ENCODE measurements around the gene CASKIN1. TPM values are rescaled to one million over a fixed set of nuclear protein-coding genes. Genes with fewer than 3 reads are reported as not detected.
"Not testable (repeated sequence)": the region's sequence is repeated elsewhere in the genome, so short reads cannot be mapped to it uniquely, and the experiment has no call there.

The CASKIN1 gene
- total RNA-seq, 1 experiment from 2014 or later, result 6.6 TPM

GRCh38 chr16:2145843-2146242 is 50.6 kb downstream of the CASKIN1 start:
- ChIA-PET POLR2A (interaction anchor here (0.6 to 2.7 kb wide), 2 partner anchors 10 kb away, joined by 3 to 15 read pairs; partner anchors contain the start of genes PKD1 and TRAF7), CTCF (no interaction called here)
- Mint-ChIP-seq H3K36me3 (ENCODE audit: insufficient read depth, unreplicated experiment) (peaks cover 21% of the 10 kb centered on the region), H3K4me1 (ENCODE audit: low read depth, unreplicated experiment) (peaks cover 16% of the 10 kb centered on the region), H3K27me3 (ENCODE audit: insufficient read depth, unreplicated experiment) (no peaks in the 10 kb centered on the region), H3K4me3 (ENCODE audit: unreplicated experiment) (no peak overlapping the region), H3K27ac (ENCODE audit: unreplicated experiment) (no peak overlapping the region), H3K9me3 (ENCODE audit: unreplicated experiment) (no peaks in the 10 kb centered on the region)
- H3K27me3 ChIP-seq (replicated peaks; ENCODE audit: control insufficient read depth, insufficient read depth, low read length), result no peaks in the 10 kb centered on the region
- no peak for TF ChIP-seq CTCF (IDR thresholded peaks at IDR 0.05; ENCODE audit: insufficient read depth in 1 of 2, low read depth in 1 of 2, low read length in 1 of 2, severe bottlenecking in 1 of 2, unreplicated experiment in 1 of 2)
- no peak for DNase-seq
- peaks cover 12% of the 10 kb centered on the region; the same call in 1 of the 2 replicates for H3K4me1 ChIP-seq
- H3K36me3 ChIP-seq (ENCODE audit: control insufficient read depth, insufficient read depth, low read length), result no peaks in the 10 kb centered on the region
- no peaks in the 10 kb centered on the region for H3K9me3 ChIP-seq
- intact Hi-C loops (cut with micrococcal nuclease; ENCODE audit: unreplicated experiment), result no loop called here
- BruUV-seq (replicated peaks), result no TSS peak
- H3K4me3 ChIP-seq (ENCODE audit: low read depth, low read length), result no peak overlapping the region

- Mint-ChIP-seq H3K9me3 (ENCODE audit: unreplicated experiment) (no peaks in the 10 kb centered on the region), H3K27me3 (ENCODE audit: insufficient read depth, unreplicated experiment) (no peaks in the 10 kb centered on the region), H3K4me1 (ENCODE audit: low read depth, unreplicated experiment) (peaks cover 6% of the 10 kb centered on the region), H3K27ac (ENCODE audit: unreplicated experiment) (no peak overlapping the region), H3K4me3 (ENCODE audit: unreplicated experiment) (no peak overlapping the region), H3K36me3 (ENCODE audit: insufficient read depth, unreplicated experiment) (peaks cover 14% of the 10 kb centered on the region)
- ChIA-PET CTCF (no interaction called here), POLR2A (no interaction called here)
- intact Hi-C loops (cut with micrococcal nuclease; ENCODE audit: unreplicated experiment), result no loop called here
- H3K4me3 ChIP-seq (ENCODE audit: low read depth, low read length), result no peak overlapping the region
- peak in 1 of 2 experiments; percentile 26 for DNase-seq
- TF ChIP-seq CTCF (IDR thresholded peaks at IDR 0.05; ENCODE audit: insufficient read depth in 1 of 2, low read depth in 1 of 2, low read length in 1 of 2, severe bottlenecking in 1 of 2, unreplicated experiment in 1 of 2), result no peak
- no peaks in the 10 kb centered on the region for H3K36me3 ChIP-seq (ENCODE audit: control insufficient read depth, insufficient read depth, low read length)
- no TSS peak for BruUV-seq (replicated peaks)
- peaks cover 5% of the 10 kb centered on the region; the same call in 1 of the 2 replicates for H3K4me1 ChIP-seq
- H3K27me3 ChIP-seq (replicated peaks; ENCODE audit: control insufficient read depth, insufficient read depth, low read length), result no peaks in the 10 kb centered on the region
- no peaks in the 10 kb centered on the region for H3K9me3 ChIP-seq
Measured at GRCh38 chr16:2143878-2144485, 52.4 kb downstream of the CASKIN1 start.

- Mint-ChIP-seq H3K36me3 (ENCODE audit: insufficient read depth, unreplicated experiment) (peaks cover 14% of the 10 kb centered on the region), H3K4me1 (ENCODE audit: low read depth, unreplicated experiment) (peaks cover 6% of the 10 kb centered on the region), H3K27ac (ENCODE audit: unreplicated experiment) (no peak overlapping the region), H3K27me3 (ENCODE audit: insufficient read depth, unreplicated experiment) (no peaks in the 10 kb centered on the region), H3K4me3 (ENCODE audit: unreplicated experiment) (no peak overlapping the region), H3K9me3 (ENCODE audit: unreplicated experiment) (no peaks in the 10 kb centered on the region)
- POLR2A ChIA-PET, result interaction anchor here (0.6 kb wide), 1 partner anchor 12 kb away, joined by 8 read pairs; the partner anchor contains the start of gene TRAF7
- Histone ChIP-seq H3K9me3 (no peaks in the 10 kb centered on the region), H3K4me3 (ENCODE audit: low read depth, low read length) (no peak overlapping the region), H3K36me3 (ENCODE audit: control insufficient read depth, insufficient read depth, low read length) (no peaks in the 10 kb centered on the region), H3K4me1 (peaks cover 5% of the 10 kb centered on the region; the same call in 1 of the 2 replicates), H3K27me3 (replicated peaks; ENCODE audit: control insufficient read depth, insufficient read depth, low read length) (no peaks in the 10 kb centered on the region)
- DNase-seq, result peak in 1 of 2 experiments; percentile 34
- CTCF ChIA-PET, result no interaction called here
- TF ChIP-seq CTCF (IDR thresholded peaks at IDR 0.05; ENCODE audit: insufficient read depth in 1 of 2, low read depth in 1 of 2, low read length in 1 of 2, severe bottlenecking in 1 of 2, unreplicated experiment in 1 of 2), result no peak
- intact Hi-C loops (cut with micrococcal nuclease; ENCODE audit: unreplicated experiment), result no loop called here
- no TSS peak for BruUV-seq (replicated peaks)
Measured at GRCh38 chr16:2142942-2143877, 53.2 kb downstream of the CASKIN1 start.

GRCh38 chr16:2135770-2136490 is 60.5 kb downstream of the CASKIN1 start, which contains the start of gene PKD1:
Gene PKD1, minus strand, starts transcription at chr16:2135898. Its CDS starts 209 bp downstream, at chr16:2135689.
- H3K4me1 Mint-ChIP-seq (ENCODE audit: low read depth, unreplicated experiment), result not testable (repeated sequence)

More at GRCh38 chr16:2135770-2136490, 60.5 kb downstream of the CASKIN1 start, which contains the start of gene PKD1:
- Mint-ChIP-seq H3K4me3 (ENCODE audit: unreplicated experiment) (peak within 1 kb of the TSS; percentile 94), H3K27ac (ENCODE audit: unreplicated experiment) (peak within 1 kb of the TSS; percentile 73), H3K36me3 (ENCODE audit: insufficient read depth, unreplicated experiment) (peaks cover 14% of the 10 kb centered on the region)
- BruUV-seq (replicated peaks); H3K9me3 Mint-ChIP-seq (ENCODE audit: unreplicated experiment); H3K4me1 ChIP-seq; H3K27me3 Mint-ChIP-seq (ENCODE audit: insufficient read depth, unreplicated experiment); H3K27me3 ChIP-seq (replicated peaks; ENCODE audit: control insufficient read depth, insufficient read depth, low read length); H3K36me3 ChIP-seq (ENCODE audit: control insufficient read depth, insufficient read depth, low read length); intact Hi-C loops (cut with micrococcal nuclease; ENCODE audit: unreplicated experiment); H3K9me3 ChIP-seq: not testable (repeated sequence)
- peak; percentile 94 to 99 for DNase-seq
- H3K4me3 ChIP-seq (ENCODE audit: low read depth, low read length), result peak within 1 kb of the TSS; percentile 40
- ChIA-PET CTCF (interaction anchor here (0.7 kb wide), 1 partner anchor 19 kb away, joined by 3 read pairs; the partner anchor contains the start of gene TRAF7), POLR2A (interaction anchor here (0.5 to 0.6 kb wide), 3 partner anchors 10 to 171 kb away, joined by 3 to 12 read pairs (median 5); partner anchors contain the start of genes RPS2 and TRAF7)

All from Caco-2 (cell line).